ENCODE data around the gene SUV39H1.
A peak's percentile ranks its signal among the peaks of the same experiment; 100 is the strongest.
"Not testable (repeated sequence)": the region's sequence is repeated elsewhere in the genome, so short reads cannot be mapped to it uniquely, and the experiment has no call there.

The SUV39H1 gene

DNA sequence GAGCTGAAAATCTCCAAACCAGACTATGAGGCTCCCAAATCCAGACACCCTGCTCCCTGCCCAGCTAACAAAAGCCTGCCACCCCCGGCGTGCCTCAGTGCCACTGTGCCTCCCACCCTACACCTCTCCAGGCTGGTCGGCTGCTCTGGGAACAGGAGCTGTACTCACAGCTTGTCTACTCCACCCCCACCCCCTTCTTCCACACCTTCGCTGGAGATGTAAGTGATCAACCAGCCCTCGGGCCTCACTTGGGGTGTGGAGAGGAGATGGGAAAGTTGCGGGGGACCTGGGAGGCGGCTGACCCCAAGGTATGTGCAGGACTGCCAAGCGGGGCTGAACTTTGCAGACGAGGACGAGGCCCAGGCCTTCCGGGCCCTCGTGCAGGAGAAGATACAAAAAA is 11.1 kb upstream of the SUV39H1 start:
- DNase-seq (ENCODE audit: low spot score): no peak

DNA sequence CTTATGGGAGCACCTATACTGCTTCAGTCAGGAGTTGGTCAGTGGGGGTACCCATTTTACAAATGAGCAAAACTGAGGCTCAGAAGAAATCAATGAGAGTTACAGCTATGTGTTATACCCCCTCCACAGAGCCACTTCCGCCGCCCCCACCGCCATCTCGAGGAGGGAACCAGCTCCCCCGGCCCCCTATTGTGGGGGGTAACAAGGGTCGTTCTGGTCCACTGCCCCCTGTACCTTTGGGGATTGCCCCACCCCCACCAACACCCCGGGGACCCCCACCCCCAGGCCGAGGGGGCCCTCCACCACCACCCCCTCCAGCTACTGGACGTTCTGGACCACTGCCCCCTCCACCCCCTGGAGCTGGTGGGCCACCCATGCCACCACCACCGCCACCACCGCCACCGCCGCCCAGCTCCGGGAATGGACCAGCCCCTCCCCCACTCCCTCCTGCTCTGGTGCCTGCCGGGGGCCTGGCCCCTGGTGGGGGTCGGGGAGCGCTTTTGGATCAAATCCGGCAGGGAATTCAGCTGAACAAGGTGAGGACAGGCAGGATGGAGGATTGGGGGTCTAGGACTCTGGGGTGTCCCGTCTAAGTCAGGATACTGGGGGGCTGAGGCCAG is 7.9 kb upstream of the SUV39H1 start:
- DNase-seq (ENCODE audit: low spot score): no peak

DNA sequence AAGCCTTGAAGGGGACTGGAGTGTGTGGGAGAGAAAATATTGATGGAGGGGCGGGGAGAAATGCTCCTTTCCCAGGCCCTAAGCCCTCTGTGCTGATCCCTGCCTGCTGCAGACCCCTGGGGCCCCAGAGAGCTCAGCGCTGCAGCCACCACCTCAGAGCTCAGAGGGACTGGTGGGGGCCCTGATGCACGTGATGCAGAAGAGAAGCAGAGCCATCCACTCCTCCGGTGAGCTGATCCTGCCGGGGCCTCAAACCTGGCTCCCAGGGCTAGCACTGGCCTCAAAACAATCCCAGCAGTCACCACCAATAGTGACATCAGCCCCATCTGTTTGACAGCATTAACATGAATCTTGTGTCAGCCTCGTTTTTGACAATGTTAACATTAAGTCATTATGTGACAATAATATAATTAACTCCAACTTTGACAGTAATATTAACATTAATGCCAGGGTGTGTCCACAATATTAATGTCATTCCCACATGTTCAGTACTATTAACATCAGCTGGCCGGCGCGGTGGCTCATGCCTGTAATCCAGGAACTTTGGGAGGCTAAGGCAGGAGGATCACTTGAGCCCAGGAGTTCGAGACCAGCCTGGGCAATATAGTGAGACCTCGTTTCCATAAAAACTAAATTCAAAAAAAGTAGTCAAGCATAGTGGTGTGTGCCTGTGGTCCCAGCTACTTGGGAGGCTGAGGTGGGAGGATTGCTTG is 7.2 kb upstream of the SUV39H1 start:
- DNase-seq (ENCODE audit: low spot score): no peak

DNA sequence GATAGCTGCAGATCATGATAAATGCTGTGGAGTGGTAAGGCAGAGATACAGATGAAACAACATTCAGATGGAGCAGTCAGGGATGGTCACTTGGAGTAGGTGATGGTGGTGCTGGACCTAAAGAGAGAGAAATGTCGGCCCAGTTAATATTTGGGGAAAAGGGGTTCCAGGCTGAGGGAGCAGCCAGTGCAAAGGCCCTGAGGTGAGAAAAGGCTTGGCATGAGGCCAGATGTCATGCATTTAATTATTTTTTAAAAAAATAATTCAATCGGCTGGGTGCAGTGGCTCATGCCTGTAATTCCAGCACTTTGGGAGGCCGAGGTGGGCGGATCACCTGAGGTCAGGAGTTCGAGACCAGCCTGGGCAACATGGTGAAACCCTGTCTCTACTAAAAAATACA is 4.8 kb upstream of the SUV39H1 start:
- DNase-seq (ENCODE audit: low spot score): not testable (repeated sequence)

DNA sequence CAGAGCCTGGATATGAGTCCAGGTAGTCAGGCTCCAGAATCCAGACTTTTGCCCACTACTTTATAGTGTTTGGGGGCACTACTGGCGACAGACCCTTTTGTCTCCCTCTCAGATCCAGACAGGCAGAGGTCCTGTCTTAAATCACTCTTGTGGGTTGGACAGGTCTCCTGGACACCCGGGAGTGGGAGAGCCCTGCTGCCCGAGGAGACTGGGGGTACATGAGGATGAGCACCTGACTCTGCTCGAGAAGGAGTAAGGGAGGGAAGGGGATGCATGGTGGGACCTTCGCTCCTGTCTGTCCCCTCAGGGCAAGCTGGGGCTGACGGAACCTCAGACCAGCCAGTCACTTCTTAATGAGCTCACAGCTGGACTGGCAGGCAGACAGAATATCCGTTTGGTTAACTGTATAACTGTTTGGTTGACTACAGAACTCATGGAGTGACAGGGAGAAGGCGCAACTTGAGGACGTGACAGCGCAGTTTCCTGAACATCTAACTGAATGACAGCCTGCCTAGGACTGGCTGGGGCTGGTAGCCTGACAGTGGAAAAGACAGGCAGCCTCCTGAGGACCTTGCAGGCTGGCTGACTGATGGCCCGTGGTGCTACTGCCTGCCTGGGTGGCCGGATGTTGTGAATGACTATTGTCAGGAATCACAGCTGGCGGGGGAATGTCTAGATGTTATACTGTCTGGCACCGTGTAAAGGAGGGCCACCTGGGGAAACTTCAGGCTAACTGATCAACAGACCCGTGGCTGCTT is 1.6 kb upstream of the SUV39H1 start:
- DNase-seq (ENCODE audit: low spot score): no peak

DNA sequence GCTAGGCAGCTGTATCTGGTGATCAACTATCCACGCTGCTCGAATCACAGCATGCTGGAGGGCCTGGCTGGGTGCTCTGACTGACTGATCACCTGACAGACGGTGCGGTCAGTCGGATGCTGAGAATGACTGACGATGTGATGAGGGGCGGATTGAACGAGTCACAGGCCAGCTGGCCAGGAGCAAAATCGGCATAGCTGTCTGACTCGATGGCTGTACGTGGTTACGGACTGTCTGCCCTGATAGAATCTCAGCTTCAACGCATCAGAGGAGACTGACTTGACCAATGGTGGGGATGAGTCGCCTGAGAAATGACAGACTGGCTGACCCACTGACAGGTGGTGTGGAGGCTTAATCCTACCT is 1.0 kb upstream of the SUV39H1 start:
- DNase-seq (ENCODE audit: low spot score): no peak

DNA sequence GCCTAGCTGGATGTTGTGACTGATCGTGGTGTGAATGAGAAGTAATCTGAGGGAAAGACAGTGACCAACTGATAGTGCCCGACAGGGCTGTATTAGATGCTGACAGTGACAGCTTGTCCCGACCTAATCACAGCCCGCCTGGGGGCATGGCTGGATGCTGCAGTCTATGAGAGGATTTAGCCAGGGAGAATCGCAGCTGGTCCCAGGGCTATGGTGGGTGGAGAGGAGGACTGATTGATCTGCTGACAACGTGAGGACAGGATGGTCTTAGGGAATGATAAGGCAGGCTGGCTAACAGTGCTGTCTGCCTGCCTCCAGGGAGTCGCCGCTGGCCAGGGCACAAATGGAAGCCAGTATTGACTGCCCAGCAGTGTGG is 621 bp upstream of the SUV39H1 start:
- DNase-seq (ENCODE audit: low spot score): no peak

DNA sequence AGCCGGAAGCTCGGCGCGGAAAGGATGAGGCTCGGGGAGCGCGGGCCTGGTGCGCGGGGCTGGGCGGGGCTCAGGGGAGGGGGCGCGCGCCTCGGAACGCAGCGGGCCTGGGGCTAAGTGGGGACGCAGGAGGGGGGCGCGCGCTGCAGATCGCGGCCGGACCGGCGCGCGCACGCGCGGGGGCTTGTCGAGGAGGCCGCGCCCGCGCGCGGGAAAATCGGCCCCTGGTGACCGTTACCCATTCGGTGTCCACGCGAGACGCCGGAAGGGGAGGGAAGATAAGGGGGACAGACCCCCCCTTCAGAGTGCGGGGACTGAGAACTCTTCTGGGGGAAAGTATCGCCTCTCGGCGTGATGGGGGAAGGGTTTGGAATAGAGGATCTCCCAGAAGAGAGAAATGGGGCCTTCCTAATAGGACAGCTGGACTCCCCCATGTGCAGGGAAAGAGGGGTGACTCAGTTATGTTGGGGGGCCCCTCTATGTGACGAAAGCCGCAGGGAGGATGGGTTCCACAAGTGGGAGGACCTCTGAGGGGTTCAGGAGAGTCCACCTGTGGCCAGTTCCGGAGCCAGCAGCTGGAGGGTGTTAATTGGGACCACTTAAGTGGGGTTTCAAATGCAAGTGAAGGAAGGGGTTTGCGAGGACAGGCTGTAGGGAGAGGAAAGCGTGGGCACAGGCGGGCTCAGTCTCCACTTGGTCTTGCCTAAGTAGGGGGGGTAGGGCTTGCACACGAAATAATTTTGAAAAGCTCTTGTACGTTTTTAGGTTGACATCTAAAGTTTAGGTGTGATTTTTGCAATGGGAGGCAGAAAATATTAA is 584 bp downstream of the SUV39H1 start:
- DNase-seq (ENCODE audit: low spot score): no peak

DNA sequence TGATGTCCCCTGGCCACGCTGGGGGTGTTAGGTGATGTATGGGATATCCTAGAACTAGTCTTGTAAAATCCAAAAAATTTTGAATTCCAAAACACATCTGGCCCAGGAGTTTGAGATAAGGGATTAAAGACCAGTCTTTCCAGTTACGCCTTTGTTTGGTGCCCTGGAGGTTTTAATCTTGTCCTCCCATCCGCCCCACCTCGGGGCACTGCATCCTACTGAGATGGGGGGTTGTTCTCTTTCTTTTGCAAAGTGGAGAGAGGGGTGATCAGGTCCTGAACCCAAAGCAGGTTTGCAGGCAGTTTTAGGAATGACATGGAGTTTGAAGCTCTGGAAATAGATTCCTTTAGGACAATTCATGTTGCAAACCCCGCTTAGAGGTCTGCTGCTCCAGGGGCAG is 1.8 kb downstream of the SUV39H1 start:
- no peak for DNase-seq (ENCODE audit: low spot score)

DNA sequence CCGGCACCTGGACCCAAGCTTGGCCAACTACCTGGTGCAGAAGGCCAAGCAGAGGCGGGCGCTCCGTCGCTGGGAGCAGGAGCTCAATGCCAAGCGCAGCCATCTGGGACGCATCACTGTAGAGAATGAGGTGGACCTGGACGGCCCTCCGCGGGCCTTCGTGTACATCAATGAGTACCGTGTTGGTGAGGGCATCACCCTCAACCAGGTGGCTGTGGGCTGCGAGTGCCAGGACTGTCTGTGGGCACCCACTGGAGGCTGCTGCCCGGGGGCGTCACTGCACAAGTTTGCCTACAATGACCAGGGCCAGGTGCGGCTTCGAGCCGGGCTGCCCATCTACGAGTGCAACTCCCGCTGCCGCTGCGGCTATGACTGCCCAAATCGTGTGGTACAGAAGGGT is 3.7 kb downstream of the SUV39H1 start:
- no peak for DNase-seq (ENCODE audit: low spot score)

DNA sequence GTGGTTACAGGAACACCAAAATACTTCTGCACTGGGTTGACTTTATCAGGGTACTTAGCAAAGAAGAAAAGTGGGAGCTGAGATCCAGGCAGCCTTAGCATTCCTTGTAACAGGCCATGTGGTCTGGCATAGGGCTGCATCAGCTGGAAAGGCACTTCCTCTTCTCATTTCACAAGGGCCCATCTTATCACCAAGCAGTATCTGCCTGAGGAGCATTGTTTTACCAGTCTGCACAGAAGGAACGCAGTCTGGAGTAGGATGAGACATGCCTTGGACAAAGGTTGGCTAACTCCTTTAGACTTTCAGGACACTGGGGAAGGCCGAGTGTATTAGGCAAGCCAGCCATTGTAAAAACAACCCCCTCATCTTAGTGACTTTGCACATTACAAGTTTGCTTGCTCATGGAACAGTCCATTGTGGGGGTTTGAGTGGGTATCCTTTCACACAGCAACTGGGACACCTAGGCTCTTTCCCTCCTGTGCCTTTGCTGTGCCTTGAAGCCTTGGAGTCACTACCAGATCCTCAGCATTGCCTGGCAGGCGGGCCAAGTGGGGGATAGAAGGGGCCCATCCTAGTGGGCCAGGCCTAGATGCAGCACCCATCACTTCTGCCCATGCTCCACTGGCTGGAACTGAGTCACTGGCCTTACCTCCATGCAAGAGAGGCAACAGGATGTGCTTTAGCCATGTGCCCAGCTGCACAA is 4.6 kb downstream of the SUV39H1 start:
- DNase-seq (ENCODE audit: low spot score): no peak

DNA sequence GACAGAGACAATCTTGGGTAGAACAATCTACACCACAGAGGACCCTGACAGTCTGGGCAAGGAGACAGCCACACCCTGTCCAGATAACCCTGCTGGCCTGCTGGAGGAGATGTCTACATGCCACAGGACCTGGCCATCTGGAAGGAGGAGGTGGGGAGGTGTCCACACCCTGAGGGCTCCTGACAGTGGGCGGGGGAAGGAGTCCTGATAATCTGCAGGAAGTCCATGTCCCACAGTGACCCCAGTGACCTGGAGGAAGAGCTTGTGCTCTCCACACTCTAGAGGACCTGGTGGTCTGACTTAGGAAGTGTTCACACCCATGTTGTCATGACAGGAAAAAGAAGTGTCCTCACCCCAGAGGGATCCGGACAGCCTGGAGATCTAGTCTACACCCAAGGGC is 5.5 kb downstream of the SUV39H1 start:
- no peak for DNase-seq (ENCODE audit: low spot score)

DNA sequence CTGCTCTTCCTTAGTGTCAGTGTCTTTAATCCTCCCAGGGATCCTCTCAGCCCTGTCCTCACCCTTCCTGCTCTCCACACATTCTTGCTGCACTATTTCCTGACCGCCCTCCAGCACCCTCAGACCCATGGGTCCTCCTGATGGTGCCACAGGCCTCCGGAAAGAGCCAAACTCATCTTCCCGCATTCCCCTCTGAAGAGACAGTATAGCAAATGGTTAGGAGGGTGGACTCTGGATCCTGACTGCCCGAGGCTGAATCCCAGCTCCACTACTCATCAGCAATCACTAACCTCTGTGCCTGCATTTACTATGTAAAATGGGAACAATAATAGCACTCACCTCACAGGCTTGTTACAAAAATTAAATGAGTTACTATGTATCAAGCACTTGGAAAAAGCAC is 6.2 kb downstream of the SUV39H1 start:
- no peak for DNase-seq (ENCODE audit: low spot score)

DNA sequence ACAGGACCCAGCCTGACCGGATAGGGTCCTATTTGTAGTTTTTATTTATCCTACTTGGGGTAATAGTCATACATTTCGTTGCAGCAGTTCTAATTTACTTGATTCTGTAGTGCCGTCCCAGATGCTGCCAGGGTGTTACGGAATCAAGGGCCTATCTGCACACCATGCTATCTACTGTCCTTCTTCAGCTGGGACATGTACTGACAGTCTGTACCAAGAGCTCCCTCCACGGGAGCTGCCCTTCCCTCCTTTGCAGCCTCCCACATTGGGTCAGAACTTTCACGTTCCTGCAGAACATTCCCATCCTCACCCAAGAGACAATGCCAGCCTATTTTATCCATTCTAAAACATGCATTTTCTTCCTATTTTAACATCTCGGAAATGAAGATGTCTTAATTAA is 6.7 kb downstream of the SUV39H1 start:
- no peak for DNase-seq (ENCODE audit: low spot score)

DNA sequence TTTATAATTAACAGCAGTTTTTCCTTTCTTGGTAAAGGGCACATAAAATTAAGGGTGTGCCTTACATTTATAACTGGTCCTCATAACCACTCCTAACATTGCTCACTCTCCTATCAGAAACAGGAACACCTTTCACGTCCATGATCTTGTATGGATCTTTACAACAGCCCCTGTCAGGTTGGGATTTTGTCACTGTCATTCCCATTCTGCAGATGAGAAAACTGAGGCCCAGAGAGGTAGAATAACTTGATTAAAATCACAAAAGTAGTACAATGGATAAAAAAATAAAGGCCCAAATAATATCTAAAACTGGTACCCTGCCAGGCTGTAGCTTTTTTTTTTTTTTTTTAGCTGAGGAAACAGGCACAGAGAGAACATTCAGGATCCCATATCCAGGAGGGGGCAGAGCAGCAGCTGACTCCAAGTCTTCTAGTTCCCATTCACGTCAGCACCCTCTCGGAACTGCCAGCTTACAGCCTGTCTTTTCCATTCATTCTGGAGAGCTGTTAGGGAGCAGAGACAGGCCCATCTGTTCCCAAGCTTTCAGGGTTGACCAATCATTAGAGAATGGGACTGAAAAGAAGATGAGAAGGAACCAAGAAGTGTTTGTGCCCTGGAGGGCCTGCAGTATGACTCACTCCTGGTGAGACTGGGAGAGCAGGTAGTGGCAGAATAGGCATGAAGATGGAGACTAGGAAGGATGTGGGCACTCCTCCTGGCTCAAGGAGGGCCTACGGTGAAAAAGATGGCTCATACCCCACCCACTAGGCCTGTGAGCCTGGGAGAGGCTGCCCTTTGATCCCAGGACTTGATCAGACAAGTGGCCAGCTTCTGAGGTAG is 7.3 kb downstream of the SUV39H1 start:
- DNase-seq (ENCODE audit: low spot score): peak; percentile 63

DNA sequence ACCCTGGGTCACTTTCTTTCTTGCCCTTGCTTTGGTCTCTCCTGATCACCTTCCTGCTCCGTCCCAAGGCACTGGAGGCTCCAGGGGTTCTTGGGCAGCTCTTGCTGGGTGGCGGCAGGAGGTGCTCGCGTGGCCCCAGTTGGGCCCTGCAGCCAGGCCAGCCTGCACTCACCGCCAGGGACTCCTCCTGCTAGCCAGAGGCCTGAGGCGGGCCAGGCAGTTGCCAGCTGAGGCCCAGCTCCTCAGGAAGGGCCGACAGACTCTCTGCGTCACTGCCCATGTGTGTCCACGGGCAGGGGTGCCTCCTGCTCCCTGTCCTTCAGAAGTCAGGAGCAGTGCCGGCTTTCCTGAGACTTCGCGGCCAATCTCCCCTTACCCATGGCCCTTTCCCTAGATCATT is 9.3 kb downstream of the SUV39H1 start:
- no peak for DNase-seq (ENCODE audit: low spot score)

DNA sequence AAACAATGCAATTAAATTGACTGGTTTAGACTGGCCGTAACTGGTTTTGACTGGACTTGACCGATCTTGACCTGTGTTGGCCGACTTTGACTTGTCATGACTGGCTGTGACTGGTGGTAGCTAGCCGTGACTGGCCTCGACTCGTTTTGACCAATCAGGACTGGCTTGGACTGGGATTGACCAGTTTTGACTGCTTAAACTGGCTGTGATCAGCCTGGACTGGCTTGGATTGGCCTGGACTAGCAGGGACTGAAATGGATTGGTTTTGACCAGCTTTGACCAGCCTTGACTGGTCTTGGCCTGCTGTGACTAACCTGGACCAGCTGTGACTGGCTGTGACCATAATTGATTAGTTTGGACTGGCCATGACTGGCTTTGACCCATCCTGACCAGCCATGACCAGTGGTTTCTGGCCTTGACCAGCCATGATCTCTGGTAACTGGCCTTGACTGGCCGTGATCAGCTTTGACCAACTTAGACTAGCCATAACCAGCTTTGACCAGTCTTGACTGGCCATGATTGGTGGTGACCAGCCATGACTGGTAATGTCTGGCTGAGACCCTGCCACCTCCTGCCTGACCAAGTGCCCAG is 13.1 kb downstream of the SUV39H1 start:
- no peak for DNase-seq (ENCODE audit: low spot score)

DNA sequence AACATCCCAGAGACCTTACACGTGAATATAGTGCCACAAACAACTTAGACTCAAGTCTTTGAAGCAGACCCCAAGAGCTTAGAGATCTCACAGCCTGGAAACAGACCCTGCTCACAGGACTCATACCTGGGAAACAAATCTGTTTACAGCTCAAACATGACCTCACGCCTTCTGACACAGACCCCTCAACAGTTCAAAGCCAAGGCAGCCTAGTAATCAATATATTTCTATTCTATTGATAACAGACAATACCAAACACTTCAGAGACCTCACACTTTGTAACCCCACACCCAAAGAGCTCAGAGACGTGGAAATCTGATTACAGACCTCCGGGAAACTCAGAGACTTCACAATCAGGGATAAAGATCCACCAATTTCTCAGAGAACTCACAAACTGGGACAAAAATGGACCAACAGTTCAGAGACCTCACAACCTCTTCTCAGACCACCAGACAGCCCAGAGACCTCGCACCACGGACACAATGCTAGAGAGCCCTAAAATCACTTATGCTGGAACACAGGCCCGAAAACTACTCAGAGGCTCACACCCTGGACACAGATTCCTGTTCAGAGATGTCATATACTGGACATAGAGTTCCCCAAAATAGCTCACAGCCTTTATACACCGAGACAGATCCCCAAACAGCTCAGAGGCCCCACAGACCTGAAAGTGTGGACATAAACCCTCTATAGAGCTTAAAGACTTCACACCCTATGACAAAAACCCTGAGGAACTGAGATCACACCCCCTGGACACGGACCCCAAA is 14.8 kb downstream of the SUV39H1 start:
- DNase-seq (ENCODE audit: low spot score): no peak

DNA sequence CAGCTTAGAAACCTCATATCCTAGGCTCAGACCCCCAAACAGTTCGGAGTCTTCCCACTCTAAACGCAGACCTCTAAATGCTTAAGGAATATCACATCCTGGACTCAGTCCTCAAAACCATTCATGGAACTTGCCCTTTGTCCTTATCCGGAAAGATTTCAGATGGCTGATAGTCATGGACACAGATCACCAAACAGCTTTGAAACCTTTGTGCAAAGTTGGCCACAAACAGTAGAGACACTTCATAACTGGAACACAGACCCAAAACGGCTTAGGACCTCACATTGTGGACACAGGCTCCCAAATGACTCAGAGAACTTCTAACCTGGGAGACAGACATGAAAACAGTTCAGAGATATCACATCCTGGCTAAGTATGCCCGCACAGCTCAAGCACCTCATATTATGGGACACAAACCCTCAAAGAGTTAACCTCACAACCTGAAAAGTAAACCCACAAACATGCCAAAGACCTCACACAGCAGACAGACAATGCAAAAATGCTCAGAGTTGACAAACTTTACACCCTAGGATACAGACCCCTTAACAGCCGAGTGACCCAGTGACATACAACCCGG is 15.5 kb downstream of the SUV39H1 start:
- no peak for DNase-seq (ENCODE audit: low spot score)

DNA sequence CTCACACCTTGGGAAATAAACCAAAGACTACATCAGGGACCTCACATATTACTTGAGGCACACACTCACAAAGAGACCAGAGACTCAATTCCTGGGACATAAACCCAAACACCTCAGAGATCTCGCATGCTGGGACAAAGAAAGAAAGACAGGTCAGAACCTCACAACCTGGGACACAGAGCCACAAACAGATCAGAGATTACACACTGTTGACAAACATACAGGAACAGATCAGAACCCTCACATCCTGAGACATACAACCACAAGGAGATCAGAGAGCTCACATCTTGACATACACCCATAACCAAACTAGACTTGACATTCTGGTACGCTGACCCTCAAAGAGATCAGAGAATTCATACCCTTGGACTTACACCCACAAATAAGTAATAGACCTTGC is 17.3 kb downstream of the SUV39H1 start:
- DNase-seq (ENCODE audit: low spot score): no peak

All from Ammon's horn (tissue), 1 donor.